Medulla oblongata (tissue), 1 donor: ENCODE results near the gene TPX2.

Source experiments
- DNase-seq: peaks from one replicate; pipeline ENCODE4 v3.0.0-alpha.2; 2015; ENCODE audit errors: extremely low spot score

TPX2 gene

GRCh38 chr20:31848088-31848999 lies 109.3 kb downstream of the TPX2 start:
- DNase-seq: no peak

- DNase-seq: no peak
Measured at GRCh38 chr20:31849306-31849930, 110.3 kb downstream of the TPX2 start.
